HepG2 (cell line): ENCODE results near the gene COASY. TPM values are rescaled to one million over a fixed set of nuclear protein-coding genes. Genes with fewer than 3 reads are reported as not detected.
A peak's percentile ranks its signal among the peaks of the same experiment; 100 is the strongest.

Experiments used
- EEA1 ChIP-seq: sonication (generic); formaldehyde crosslinking; IDR thresholded peaks from 2 replicates; pipeline ENCODE4 v1.5.1; 2020; ENCODE audit warnings: mild to moderate bottlenecking, missing genetic modification reagents, borderline replicate concordance
- GLI4 ChIP-seq: sonication (generic); formaldehyde crosslinking; IDR thresholded peaks from 2 replicates; pipeline ENCODE4 v1.5.1; 2020; ENCODE audit warnings: missing genetic modification reagents, mild to moderate bottlenecking, moderate library complexity, borderline replicate concordance
- NAIF1 ChIP-seq: sonication (generic); formaldehyde crosslinking; IDR thresholded peaks from 2 replicates; pipeline ENCODE4 v1.5.0; 2020; ENCODE audit warnings: mild to moderate bottlenecking, missing genetic modification reagents, borderline replicate concordance
- POLR2AphosphoS5 ChIP-seq: IDR thresholded peaks from 2 replicates; pipeline ENCODE4 v1.6.1; 2012; ENCODE audit warnings: low read depth, low read length
- TBX3 ChIP-seq: fragments of 450-650 bp; IDR thresholded peaks from 2 replicates; pipeline ENCODE4 v1.6.1; 2017; ENCODE audit warnings: antibody characterized with exemption, mild to moderate bottlenecking, inconsistent platforms, borderline replicate concordance
- polyA plus RNA-seq, 8 experiments: library from polyadenylated mRNA; depleted of rRNA in 3 of 8; stranded (reverse) in 7 of 8; unstranded in 1 of 8; fragments of >200 nt; fragmentation: Illumina TruSeq in 4 of 8; extraction: Trizol in 4 of 8; gene quantifications; 2 replicates each; pipeline versions ENCODE4 v1.2.1 to v1.2.3, GENCODE V29; 2011 to 2016; ENCODE audit warnings: low read depth in 4 of 8, missing spikeins in 1 of 8, mixed read lengths in 1 of 8; ENCODE audit not compliant: insufficient read depth in 1 of 8
- total RNA-seq, 5 experiments: library from RNA; depleted of rRNA; stranded (reverse); fragments of >200 nt; fragmentation: Illumina TruSeq; extraction: Trizol; gene quantifications; 2 replicates each; pipeline ENCODE4 v1.2.3, GENCODE V29; 2016; ENCODE audit warnings: low read depth in 1 of 5
- TF ChIP-seq, protein P1 (sequence below), 2 experiments: sonication (generic) in 1 of 2; formaldehyde crosslinking in 1 of 2; IDR thresholded peaks; 2 replicates each; pipeline versions ENCODE4 v1.4.0 to v1.6.1; 2018 to 2020; ENCODE audit warnings: missing genetic modification reagents in 2 of 2, borderline replicate concordance in 1 of 2, low read depth in 1 of 2, mild to moderate bottlenecking in 1 of 2, missing biosample characterization in 1 of 2
- TF ChIP-seq, protein P2 (sequence below): IDR thresholded peaks from 2 replicates; pipeline ENCODE4 v1.6.1; 2016; ENCODE audit warnings: missing compliant biosample characterization, missing genetic modification reagents, borderline replicate concordance
- TF ChIP-seq, protein P3 (sequence below): sonication (generic); formaldehyde crosslinking; IDR thresholded peaks from one replicate; pipeline ENCODE4 v1.5.1; 2020; ENCODE audit warnings: mild to moderate bottlenecking, missing genetic modification reagents; ENCODE audit errors: not compliant biosample characterization

Gene COASY
- total and polyA plus RNA-seq, 2 of the 13 experiments (the other 11 are each of a cell fraction or from before 2014, with no cell fraction given), result 90.7 to 125 TPM

- TF ChIP-seq, protein P1, sequence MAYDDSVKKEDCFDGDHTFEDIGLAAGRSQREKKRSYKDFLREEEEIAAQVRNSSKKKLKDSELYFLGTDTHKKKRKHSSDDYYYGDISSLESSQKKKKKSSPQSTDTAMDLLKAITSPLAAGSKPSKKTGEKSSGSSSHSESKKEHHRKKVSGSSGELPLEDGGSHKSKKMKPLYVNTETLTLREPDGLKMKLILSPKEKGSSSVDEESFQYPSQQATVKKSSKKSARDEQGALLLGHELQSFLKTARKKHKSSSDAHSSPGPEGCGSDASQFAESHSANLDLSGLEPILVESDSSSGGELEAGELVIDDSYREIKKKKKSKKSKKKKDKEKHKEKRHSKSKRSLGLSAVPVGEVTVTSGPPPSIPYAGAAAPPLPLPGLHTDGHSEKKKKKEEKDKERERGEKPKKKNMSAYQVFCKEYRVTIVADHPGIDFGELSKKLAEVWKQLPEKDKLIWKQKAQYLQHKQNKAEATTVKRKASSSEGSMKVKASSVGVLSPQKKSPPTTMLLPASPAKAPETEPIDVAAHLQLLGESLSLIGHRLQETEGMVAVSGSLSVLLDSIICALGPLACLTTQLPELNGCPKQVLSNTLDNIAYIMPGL (CRISPR knock-in tag; IDR thresholded peaks at IDR 0.05; ENCODE audit: borderline replicate concordance in 1 of 2, low read depth in 1 of 2), result peak in 1 of 2 experiments; percentile 59; a peak in 2 of 4 replicates
- TF ChIP-seq, protein P2, sequence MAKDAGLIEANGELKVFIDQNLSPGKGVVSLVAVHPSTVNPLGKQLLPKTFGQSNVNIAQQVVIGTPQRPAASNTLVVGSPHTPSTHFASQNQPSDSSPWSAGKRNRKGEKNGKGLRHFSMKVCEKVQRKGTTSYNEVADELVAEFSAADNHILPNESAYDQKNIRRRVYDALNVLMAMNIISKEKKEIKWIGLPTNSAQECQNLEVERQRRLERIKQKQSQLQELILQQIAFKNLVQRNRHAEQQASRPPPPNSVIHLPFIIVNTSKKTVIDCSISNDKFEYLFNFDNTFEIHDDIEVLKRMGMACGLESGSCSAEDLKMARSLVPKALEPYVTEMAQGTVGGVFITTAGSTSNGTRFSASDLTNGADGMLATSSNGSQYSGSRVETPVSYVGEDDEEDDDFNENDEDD (CRISPR knock-in tag), result no peak
- TF ChIP-seq TBX3 (no peak), POLR2AphosphoS5 (peak; percentile 25; the same call in 1 of the 2 replicates), EEA1 (CRISPR knock-in tag) (0 out of 2 replicates have a peak, but pooled peaks have one; percentile 23), NAIF1 (CRISPR knock-in tag) (peak; percentile 84; the same call in 1 of the 2 replicates), GLI4 (peak; percentile 42; the same call in 1 of the 2 replicates)
- TF ChIP-seq, protein P3, sequence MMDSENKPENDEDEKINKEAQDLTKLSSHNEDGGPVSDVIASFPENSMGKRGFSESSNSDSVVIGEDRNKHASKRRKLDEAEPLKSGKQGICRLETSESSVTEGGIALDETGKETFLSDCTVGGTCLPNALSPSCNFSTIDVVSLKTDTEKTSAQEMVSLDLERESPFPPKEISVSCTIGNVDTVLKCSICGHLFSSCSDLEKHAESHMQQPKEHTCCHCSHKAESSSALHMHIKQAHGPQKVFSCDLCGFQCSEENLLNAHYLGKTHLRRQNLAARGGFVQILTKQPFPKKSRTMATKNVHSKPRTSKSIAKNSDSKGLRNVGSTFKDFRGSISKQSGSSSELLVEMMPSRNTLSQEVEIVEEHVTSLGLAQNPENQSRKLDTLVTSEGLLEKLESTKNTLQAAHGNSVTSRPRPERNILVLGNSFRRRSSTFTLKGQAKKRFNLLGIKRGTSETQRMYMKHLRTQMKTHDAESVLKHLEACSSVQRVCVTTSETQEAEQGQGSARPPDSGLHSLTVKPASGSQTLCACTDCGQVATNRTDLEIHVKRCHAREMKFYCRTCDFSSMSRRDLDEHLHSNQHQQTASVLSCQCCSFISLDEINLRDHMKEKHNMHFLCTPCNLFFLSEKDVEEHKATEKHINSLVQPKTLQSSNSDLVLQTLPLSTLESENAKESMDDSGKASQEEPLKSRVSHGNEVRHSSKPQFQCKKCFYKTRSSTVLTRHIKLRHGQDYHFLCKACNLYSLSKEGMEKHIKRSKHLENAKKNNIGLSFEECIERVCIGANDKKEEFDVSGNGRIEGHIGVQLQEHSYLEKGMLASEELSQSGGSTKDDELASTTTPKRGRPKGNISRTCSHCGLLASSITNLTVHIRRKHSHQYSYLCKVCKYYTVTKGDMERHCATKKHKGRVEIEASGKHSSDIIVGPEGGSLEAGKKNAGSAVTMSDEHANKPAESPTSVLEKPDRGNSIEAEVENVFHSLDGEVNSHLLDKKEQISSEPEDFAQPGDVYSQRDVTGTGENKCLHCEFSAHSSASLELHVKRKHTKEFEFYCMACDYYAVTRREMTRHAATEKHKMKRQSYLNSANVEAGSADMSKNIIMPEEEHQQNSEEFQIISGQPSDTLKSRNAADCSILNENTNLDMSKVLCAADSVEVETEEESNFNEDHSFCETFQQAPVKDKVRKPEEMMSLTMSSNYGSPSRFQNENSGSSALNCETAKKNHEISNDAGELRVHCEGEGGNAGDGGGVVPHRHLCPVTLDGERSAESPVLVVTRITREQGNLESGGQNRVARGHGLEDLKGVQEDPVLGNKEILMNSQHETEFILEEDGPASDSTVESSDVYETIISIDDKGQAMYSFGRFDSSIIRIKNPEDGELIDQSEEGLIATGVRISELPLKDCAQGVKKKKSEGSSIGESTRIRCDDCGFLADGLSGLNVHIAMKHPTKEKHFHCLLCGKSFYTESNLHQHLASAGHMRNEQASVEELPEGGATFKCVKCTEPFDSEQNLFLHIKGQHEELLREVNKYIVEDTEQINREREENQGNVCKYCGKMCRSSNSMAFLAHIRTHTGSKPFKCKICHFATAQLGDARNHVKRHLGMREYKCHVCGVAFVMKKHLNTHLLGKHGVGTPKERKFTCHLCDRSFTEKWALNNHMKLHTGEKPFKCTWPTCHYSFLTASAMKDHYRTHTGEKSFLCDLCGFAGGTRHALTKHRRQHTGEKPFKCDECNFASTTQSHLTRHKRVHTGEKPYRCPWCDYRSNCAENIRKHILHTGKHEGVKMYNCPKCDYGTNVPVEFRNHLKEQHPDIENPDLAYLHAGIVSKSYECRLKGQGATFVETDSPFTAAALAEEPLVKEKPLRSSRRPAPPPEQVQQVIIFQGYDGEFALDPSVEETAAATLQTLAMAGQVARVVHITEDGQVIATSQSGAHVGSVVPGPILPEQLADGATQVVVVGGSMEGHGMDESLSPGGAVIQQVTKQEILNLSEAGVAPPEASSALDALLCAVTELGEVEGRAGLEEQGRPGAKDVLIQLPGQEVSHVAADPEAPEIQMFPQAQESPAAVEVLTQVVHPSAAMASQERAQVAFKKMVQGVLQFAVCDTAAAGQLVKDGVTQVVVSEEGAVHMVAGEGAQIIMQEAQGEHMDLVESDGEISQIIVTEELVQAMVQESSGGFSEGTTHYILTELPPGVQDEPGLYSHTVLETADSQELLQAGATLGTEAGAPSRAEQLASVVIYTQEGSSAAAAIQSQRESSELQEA (CRISPR knock-in tag), result peak; percentile 16
- TF ChIP-seq, all 625 proteins: peak for 67
Observed at GRCh38 chr17:42578282-42578869, 16.4 kb downstream of the COASY start (continued).
